Right kidney (tissue), 1 donor: ENCODE measurements around the gene UNC93B1.

ENCODE experiments used
- DNase-seq: peaks from one replicate; pipeline ENCODE4 v3.0.0-alpha.2; 2016

The UNC93B1 gene

DNA sequence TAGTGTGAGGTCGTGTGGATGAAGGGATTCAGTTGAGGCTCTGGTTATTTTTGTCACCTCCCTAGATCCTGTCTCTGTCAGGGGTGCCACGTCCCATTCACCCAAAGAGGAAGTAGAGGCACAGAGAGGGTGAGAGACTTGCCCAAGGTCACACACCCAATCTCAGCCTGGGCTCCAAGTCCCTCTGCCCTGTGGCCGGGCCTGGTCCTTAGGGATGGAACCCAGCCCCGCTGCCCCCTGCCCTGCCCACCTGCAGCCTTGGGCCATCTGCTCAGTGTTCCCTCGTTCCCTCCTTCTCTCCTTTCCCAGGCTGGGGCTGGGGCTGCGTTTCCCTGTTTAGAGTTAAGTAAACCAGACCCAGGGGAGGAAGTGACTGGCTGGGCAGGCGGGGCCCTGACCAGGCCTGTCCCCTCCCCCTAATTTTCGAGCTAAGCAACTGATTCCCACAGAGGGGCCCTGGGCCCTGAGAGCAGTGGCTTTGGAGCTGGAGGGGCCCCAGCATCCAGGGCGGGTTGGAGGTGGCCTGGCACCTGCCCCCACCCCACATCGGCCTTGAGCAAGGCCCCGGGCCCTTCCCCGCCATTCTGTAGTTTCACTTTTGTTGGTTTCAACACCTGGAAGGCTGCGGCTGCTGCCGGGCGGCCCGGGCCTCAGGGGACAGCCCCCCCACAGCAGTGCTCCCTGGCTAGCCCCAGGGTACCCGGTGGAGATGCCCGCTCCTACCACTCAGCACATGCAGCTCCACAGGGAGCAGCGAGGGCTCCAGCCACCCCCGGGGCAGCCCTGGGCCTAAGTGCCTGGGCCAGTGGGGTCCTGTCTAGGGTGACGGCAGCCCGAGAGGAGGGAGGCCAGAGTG lies 36.4 kb upstream of the UNC93B1 start:
- DNase-seq: peak; percentile 63

GRCh38 chr11:68039526-68040086 lies 35.7 kb upstream of the UNC93B1 start:
- no peak for DNase-seq

GRCh38 chr11:68038718-68039525 lies 35.0 kb upstream of the UNC93B1 start, which contains the start of gene TCIRG1:
Gene TCIRG1 (plus strand): TSS chr11:68039025. CDS start chr11:68041272, 2,247 bp downstream.
- peak; percentile 75 for DNase-seq

DNA sequence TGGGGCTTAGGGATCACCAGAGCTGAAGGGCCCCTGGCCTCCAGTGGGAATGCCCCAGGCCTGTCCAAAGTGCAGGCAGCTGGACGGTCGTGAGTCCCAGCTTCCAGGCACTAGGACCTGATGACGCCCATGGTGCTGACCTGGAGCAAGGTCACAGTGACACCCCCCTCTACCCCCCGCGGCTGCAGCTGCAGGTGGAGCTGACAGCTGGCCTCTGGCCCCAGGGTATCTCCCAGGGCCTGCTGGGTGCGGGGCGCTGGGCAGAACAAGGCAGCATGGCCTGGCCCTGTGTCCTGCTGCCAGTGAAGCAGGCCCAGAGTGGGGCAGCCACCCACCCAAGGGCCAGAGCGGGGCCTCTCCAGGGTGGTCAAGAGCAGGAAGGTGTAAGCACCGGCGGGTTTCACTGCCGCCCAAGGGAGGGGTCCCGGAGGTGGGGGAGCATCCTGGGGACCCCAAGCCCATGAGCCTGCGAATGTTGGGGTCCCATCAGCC lies 34.4 kb upstream of the UNC93B1 start:
- no peak for DNase-seq

DNA sequence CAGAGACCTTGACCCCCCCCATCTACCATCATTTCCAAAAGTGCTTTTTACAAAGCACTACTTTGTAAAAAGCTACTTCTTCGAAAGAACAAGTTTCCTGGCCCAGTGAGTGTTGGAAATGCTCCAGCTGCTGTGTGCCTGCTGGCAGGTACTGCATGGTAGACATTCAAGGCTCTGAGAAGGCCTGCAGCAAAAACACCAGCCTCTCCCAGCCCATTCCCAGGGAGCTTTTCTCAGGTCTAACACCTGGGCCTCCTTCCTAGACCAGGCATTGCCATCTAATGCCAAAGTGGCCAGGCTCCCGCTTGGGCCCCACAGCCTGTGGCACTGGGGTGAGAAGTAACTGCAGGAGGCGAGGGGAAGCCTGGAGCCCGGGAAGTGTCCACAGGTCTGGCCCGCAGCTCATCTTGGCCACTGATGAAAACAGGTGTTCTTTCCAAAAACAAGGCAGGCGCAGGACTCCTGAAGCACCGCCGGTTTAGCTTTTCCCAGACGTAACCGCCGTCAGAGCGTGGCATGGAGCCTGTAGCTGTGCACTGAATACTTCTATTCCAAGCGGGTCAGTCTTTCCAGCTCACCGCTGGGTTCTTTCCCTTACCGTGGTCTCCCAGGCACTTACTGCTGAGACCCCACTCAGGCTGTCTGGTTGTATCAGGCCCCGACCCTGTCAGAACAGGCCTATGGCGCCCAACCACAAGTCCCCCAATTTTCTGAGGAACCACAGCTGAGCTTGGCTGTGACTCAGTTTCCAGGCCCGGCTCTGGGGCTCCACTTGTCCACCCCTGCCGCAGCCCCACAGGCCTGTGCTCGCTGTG lies 33.7 kb upstream of the UNC93B1 start:
- DNase-seq: no peak

GRCh38 chr11:68036717-68037239 lies 32.9 kb upstream of the UNC93B1 start:
- DNase-seq: no peak

DNA sequence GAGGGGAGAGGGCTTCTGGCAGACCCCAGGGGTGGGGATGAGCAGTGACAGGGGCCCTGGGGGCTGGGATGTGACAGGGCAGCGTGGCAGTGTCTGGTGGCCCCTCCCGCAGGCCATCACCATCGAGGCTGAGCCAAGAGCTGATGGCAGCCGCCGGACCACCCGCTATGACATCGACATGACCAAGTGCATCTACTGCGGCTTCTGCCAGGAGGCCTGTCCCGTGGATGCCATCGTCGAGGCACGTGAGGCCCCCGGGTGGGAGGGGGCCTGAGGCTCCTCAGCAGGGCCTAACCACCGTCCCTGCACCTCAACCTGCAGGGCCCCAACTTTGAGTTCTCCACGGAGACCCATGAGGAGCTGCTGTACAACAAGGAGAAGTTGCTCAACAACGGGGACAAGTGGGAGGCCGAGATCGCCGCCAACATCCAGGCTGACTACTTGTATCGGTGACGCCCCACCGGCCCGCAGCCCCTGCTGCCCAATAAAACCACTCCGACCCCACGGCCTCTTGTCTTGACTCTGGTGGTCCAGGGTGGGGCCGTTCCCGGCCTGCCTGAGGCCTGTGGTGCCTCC lies 32.3 kb upstream of the UNC93B1 start:
- no peak for DNase-seq

- no peak for DNase-seq
Observed at GRCh38 chr11:68035266-68035876, 31.5 kb upstream of the UNC93B1 start.

DNA sequence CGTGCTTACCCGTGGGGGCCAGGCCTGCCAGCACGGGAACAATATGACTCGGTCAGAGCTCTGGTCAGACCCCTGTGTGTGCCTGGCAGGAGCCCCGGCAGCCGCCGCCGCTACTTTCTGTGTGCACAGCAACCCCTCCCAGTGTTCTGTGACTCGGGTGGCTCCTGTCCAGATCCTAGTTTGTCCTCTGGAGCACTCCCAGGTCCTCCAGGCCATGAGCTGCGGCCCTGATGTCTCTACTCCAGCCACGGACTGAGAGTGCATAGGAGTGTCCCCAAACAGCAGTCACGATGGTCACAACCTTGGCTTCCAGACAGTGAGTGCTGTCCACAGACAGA lies 29.8 kb upstream of the UNC93B1 start:
- no peak for DNase-seq

- DNase-seq: no peak
Observed at GRCh38 chr11:68032997-68033707, 29.3 kb upstream of the UNC93B1 start.

GRCh38 chr11:68032003-68032402 lies 28.1 kb upstream of the UNC93B1 start:
- DNase-seq: no peak

- DNase-seq: no peak
Observed at GRCh38 chr11:68031144-68031464, 27.2 kb upstream of the UNC93B1 start.

DNA sequence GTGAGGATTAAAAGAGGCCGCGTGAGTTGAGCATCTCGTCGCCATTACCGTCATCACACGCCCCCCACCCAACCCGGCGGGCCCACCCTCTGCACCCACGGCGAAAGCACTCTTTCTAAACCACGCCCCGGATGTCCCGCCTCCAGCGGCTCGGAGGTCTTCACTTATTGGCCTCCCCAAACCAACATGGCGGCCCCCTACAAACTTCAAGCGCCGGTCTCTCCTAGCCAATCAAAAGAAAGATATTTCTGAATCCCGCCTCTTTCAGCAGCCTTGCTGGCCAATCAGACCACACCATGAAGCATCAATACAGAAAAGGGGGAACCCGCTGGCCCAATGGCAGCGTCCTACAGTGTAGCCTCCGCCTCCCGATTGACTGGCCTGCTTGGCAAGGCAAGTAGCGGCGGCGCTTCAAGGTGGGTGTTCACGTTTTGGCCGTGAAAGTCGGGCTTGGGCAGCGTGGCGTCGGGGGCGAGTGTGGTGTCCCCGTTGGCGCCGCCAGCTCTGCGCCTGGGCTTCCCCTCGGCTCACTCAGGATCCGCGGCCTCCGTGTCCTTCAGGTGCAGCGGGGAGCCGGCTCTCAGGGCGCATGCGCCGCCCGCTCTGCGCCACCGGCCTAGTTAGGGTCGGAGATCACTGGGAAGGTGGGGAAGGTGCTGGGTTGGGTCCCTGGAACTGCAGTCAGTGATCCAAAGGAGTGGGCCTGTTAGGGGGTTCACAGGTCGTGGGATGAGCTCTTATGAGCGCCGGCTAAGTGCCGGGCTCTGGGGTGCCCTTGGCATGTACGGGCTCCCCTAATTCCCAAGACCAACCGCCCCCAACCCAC lies 26.6 kb upstream of the UNC93B1 start, which contains the start of gene NDUFS8:
TSS of gene NDUFS8 (plus strand) at position 364 of the 826 bp plus-strand sequence. CDS start 1,471 bp downstream, outside the sequence.
- DNase-seq: peak; percentile 98

DNA sequence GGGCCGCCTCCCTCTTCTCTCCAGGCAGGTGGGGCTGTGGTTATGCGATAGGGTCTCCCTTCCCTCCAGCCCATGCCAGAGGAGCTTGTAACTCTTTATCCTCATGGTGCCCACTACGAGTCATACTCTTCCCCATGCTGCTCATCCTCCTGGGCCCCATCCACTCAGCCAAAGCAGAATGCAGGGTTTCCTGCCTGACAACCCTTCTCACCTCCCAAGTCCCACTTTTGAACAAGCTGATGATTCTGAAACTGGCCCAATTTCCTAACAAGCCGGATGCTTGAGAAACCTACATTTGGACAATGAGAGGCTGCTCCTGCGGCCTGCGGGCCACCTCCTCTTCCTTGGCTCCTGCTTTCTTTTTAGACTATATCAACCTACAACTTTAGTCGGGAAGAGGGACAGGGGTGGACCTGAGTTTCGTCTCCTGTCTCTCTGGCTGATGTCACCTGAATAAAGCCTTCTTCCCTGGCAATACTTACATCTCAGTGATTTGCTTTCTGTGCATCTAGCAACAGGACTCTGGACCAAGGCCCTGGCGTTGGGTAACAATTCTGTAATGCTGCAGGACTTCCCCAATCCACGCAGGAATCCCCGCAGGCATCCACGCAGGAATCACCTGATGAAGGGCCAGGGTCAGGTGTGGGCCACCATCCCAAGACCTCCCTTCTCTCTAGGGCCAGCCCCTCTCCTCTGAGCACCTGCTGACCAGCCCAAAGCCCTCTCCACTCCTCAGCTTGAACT lies 25.1 kb upstream of the UNC93B1 start:
- no peak for DNase-seq

DNA sequence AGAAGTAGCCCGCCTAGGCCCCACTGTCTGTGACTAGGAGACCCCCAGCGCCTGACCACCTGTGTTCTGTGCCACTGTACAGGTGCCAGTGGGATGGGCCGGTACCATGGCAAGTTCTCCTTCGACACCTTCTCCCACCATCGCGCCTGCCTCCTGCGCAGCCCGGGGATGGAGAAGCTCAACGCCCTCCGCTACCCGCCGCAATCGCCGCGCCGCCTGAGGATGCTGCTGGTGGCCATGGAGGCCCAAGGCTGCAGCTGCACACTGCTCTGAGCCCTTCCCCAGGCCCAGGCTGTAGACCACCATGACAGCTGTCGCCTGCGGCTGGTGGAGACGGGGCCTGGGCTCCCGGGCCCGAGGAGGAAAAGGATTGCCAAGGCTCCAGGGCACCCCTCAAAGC lies 23.8 kb upstream of the UNC93B1 start:
- DNase-seq: no peak

GRCh38 chr11:68026391-68027105 lies 22.7 kb upstream of the UNC93B1 start:
- no peak for DNase-seq

DNA sequence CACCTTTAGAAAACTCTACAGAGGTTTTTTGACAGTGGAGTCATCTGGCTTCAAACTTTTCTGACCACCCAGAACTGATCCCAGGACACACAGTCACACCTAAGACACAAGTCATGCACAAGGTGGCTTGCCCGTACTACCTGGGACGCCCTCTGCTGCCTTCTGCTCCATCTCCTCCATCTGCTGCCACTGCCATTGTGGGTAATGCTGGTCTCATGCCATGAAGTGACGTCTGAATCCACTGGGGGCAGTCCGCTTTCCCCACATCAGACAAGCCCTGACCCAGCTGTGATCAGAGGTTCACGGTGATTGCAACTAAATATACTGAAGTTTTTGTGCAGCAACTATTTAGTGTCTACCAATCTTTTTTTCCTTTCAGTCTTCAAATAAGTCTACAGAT lies 21.1 kb upstream of the UNC93B1 start:
- no peak for DNase-seq

DNA sequence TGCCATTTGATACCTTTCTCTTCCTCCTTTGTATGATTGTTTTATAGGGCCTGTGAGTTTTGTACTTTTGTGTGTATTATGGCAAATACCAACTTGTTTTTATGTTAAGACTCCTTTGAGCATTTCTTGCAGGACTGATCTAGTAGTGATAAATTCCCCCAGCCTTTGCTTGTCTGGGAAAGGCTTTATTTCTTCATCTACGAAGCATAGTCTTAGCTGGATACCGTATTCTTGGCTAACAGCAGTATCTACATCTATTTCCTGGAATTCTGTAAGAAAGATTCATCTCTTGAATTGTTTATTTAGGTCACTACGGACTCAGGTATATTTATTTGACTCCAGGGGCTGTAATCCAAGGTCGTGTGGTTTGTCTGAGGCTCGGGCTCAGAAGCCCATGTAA lies 20.6 kb upstream of the UNC93B1 start:
- no peak for DNase-seq
